Esophagus squamous epithelium (tissue), 4 donors: ENCODE data around the gene C11orf42.

ENCODE experiments used
- POLR2A ChIP-seq, 4 donors: fragments of 450-650 bp; IDR thresholded peaks; one replicate each; pipeline ENCODE4 v1.6.1; 2017; ENCODE audit warnings: antibody characterized with exemption in 4 of 4, mild to moderate bottlenecking in 4 of 4, moderate library complexity in 3 of 4
- TF ChIP-seq, protein P1 (sequence below), 6 experiments: fragments of 450-650 bp in 4 of 6; fragments of 200-600 bp in 2 of 6; sonication (generic) in 2 of 6; IDR thresholded peaks; one replicate each; pipeline ENCODE4 v1.5.1; 2016 to 2019; ENCODE audit warnings: antibody characterized with exemption in 6 of 6, mild to moderate bottlenecking in 4 of 6, moderate library complexity in 4 of 6

DNA sequence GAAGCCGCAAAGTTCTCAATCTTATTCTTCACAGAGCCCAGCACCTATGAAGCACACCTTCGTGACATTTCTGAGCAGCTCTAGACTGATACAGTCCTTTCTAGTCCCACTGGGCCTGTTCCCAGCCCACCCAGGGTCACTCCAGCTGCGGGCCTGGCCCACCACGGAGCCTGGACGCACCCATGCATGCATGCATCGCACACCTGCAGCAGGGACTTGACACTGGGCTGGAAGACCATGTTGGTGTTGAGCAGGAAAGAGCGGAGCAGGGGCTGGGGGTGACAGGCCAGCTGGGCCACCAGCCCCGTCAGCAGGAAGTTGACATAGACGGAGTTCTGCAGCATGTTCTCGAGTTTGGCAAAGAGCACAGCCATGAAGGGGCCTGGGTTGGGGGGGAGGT, 9.2 kb downstream of the C11orf42 start:
- TF ChIP-seq, protein P1, sequence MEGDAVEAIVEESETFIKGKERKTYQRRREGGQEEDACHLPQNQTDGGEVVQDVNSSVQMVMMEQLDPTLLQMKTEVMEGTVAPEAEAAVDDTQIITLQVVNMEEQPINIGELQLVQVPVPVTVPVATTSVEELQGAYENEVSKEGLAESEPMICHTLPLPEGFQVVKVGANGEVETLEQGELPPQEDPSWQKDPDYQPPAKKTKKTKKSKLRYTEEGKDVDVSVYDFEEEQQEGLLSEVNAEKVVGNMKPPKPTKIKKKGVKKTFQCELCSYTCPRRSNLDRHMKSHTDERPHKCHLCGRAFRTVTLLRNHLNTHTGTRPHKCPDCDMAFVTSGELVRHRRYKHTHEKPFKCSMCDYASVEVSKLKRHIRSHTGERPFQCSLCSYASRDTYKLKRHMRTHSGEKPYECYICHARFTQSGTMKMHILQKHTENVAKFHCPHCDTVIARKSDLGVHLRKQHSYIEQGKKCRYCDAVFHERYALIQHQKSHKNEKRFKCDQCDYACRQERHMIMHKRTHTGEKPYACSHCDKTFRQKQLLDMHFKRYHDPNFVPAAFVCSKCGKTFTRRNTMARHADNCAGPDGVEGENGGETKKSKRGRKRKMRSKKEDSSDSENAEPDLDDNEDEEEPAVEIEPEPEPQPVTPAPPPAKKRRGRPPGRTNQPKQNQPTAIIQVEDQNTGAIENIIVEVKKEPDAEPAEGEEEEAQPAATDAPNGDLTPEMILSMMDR (IDR thresholded peaks at IDR 0.05), result no peak
- TF ChIP-seq POLR2A (IDR thresholded peaks at IDR 0.05), result no peak
